Sigmoid colon (tissue), 4 donors: ENCODE measurements around the gene WDR88.

Source experiments
- CTCF ChIP-seq, 4 experiments: fragments of 450-650 bp in 3 of 4; fragments of 200-600 bp in 1 of 4; IDR thresholded peaks; one replicate each; pipeline ENCODE4 v1.5.1; 2016 to 2019; ENCODE audit warnings: antibody characterized with exemption in 4 of 4, mild to moderate bottlenecking in 3 of 4, moderate library complexity in 2 of 4
- EP300 ChIP-seq, 4 donors: sonication (generic); formaldehyde crosslinking; IDR thresholded peaks; one replicate each; pipeline ENCODE4 v1.6.1; 2017; ENCODE audit warnings: antibody characterized with exemption in 4 of 4
- POLR2A ChIP-seq, 2 donors: fragments of 450-650 bp; IDR thresholded peaks; one replicate each; pipeline ENCODE4 v1.6.1; 2016; ENCODE audit warnings: antibody characterized with exemption in 2 of 2, mild to moderate bottlenecking in 2 of 2, moderate library complexity in 2 of 2
- POLR2AphosphoS5 ChIP-seq, 4 donors: sonication (generic); formaldehyde crosslinking; IDR thresholded peaks; one replicate each; pipeline ENCODE4 v1.6.1; 2017; ENCODE audit warnings: antibody characterized with exemption in 4 of 4

GRCh38 chr19:33208371-33208895 lies 76.5 kb downstream of the WDR88 start:
- TF ChIP-seq CTCF (IDR thresholded peaks at IDR 0.05) (no peak), POLR2A (IDR thresholded peaks at IDR 0.05) (no peak), POLR2AphosphoS5 (IDR thresholded peaks at IDR 0.05) (no peak), EP300 (IDR thresholded peaks at IDR 0.05) (no peak)
